CD4-positive, alpha-beta T cell treated with Interleukin-4 for 1 hour (primary cell): ENCODE data around the gene EXOC6B.
A peak's percentile ranks its signal among the peaks of the same experiment; 100 is the strongest.

ENCODE experiments used
- DNase-seq, 2 donors: peaks; one replicate each; pipeline ENCODE4 v3.0.0-alpha.2; 2020 to 2022

The EXOC6B gene

GRCh38 chr2:72785517-72785916 is 40.3 kb downstream of the EXOC6B start:
- no peak for DNase-seq

GRCh38 chr2:72782520-72782919 is 43.3 kb downstream of the EXOC6B start:
- no peak for DNase-seq

DNA sequence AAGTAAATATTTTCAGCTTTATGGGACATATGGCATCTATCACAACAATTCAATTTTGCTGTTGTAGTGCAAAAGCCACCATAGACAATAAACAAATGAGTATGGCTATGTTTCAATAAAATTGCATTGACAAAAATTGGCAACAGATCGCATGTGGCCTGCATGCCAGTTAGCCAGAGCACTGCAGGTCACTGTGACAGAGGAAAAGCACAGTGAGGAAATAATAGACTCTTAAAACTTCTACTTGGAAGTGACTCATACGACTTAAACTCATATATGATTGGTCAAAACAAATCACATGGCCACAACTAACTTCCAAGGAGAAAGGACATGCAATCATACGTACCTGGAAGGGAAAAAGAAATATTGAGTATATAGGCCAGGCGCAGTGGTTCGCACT is 44.4 kb downstream of the EXOC6B start:
- no peak for DNase-seq

GRCh38 chr2:72780477-72780876 is 45.4 kb downstream of the EXOC6B start:
- no peak for DNase-seq

DNA sequence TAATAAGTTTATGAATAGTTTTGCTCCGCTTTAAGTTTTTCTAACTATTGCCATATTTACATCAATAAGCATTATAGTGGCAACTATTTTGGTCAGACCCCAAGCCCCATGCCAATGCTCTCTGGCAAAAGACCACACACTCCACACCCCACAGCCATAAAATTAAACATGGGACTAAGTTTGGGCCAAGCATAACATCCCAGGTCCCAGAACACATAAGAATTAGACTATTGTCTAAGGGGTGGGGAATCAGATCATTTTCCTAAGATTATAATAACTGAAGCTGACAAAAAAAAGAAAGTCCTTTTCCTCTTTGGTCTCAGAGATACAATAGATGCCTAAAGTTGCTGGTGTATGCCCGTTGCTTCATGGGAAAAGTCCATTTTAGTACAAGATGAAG is 46.3 kb downstream of the EXOC6B start:
- DNase-seq = no peak

GRCh38 chr2:72778410-72778809 is 47.4 kb downstream of the EXOC6B start:
- DNase-seq = no peak

- DNase-seq = peak; percentile 51 to 80
Measured at GRCh38 chr2:72770879-72771461, 54.9 kb downstream of the EXOC6B start.

DNA sequence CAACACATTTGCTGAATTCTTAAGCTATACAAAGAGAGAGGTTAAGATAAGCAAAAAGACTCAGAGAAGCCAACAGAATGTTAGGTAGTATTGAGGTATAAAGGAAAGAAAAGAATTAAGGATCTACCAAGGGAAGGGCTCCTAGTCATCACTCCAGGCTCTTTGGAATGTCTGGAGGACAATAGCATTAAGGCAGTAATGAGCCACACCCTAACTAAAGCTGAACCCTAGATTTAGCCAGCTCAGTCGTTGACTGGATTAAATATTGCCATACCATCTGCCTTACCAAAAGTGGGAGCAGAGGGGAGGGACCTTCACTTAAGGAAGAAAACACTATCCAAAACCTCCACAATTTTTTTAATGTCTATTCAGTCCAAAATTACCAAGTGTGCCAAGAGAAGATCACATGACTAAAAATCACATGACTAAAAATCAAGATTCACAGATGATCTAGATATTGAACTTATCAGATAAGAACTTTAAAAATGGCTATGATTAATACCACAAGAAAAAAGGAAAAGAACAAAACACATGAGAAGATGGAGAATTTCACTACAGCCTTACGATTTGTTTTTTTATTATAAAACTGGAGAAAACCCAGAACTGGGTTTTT is 59.7 kb downstream of the EXOC6B start:
- no peak for DNase-seq

- no peak for DNase-seq
Measured at GRCh38 chr2:72762276-72762675, 63.6 kb downstream of the EXOC6B start.

DNA sequence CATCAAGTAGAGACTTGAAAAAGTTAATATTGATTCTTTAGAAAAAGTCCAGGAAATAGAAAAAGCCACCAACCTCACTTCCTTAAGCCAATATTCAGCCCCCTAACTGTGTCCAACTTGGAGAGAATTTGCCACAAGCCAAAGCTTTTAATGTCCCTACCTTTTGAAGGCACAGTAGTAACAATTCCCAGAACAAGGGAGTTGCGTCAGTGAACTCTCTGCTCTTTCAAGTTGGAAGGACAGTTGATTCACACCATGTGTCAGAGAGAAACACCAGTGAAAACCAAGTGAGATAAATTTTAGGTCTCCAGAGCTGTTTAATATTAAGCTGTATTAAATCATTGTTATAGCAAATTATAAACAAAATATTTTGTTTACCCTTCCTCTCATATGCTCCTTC is 66.1 kb downstream of the EXOC6B start:
- no peak for DNase-seq

GRCh38 chr2:72757177-72757775 is 68.6 kb downstream of the EXOC6B start:
- no peak for DNase-seq

GRCh38 chr2:72755647-72756423 is 70.0 kb downstream of the EXOC6B start:
- no peak for DNase-seq

- DNase-seq = no peak
Measured at GRCh38 chr2:72754628-72755320, 71.1 kb downstream of the EXOC6B start.

- no peak for DNase-seq
Measured at GRCh38 chr2:72750977-72751639, 74.7 kb downstream of the EXOC6B start.

DNA sequence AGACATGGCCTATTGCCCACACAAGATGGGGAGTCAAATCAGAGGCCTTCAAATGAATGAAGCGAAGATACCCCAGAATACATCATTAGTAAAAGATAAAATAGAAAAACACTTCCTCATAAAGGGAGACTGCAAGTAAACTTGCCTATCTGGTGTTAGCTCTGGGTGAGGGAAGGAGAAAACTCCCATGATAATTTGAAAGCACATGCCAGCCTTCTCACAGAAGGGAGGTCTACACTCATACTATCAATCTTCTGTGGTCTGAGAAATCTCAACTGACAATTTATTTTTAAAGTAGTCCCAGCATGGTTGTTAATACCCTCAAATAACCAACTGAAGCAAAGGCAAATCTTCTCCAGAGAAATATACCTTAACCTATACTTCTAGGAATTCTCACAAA is 75.4 kb downstream of the EXOC6B start:
- no peak for DNase-seq

DNA sequence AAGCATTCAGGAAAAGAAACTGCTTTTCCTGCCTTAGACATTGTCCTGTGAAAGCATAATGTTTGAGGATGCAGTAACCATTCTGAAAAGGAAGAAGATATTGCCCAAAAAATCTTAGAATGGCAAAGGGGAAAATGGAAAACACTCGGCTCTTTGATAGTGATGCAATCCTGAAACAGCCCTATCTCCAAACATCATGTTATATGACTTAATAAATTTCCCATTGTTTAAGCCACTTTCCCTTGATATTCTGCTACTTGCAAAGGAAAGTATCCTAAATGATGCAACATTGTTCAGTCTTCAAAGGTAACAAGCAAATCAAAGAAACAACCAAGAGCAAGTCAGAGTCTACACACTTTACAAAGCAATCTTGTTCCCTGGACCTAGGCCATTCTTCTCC is 78.5 kb downstream of the EXOC6B start:
- DNase-seq = no peak

GRCh38 chr2:72745679-72746368 is 80.0 kb downstream of the EXOC6B start:
- peak in 1 of 2 donors; percentile 44 for DNase-seq

- DNase-seq = no peak
Measured at GRCh38 chr2:72744049-72744448, 81.8 kb downstream of the EXOC6B start.

GRCh38 chr2:72743481-72743880 is 82.4 kb downstream of the EXOC6B start:
- DNase-seq = no peak

DNA sequence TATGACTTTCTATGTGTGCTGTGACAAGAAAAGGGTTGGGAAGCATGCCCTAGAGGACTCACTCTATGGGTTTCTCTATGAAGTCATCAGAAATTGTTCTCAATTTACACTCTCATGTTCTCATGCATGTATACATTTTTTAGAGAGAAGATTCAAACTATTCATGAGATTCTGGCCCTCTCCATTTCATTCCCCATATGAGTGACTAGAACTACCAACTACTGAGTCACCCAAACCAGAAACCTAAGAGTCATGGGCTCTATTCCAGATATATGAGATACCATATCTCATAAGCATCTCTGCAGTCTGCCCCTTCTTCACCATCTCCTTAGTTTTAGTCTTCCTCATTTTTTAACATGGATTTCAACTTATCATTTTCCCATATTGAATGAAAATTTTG is 87.7 kb downstream of the EXOC6B start:
- DNase-seq = no peak

GRCh38 chr2:72734432-72734831 is 91.4 kb downstream of the EXOC6B start:
- no peak for DNase-seq

DNA sequence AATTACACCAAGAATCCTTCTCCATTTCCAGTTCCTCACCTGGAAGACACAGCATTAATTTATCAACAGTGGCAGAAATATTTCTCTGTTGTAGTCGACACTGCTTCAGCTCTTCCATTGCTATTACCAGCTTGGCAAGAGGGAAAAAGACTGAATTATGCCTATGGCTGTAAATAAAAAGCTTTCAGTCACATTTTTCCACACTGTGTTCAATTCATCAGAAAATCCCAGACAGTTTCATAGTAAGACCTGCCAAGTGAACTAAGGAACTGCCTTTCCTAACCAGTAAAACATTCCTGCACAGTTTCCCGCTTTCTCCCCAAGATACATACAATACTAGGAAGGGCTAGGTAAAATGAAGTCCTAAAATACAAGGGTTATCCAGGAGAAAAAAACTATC is 94.7 kb downstream of the EXOC6B start:
- DNase-seq = no peak
